IMR-90 (cell line): ENCODE measurements around the gene COL27A1. TPM values are rescaled to one million over a fixed set of nuclear protein-coding genes. Genes with fewer than 3 reads are reported as not detected.

Source experiments
- ATAC-seq: fragments of 200-7000 bp; cut with Tn5 transposase; 2 replicates; pipeline ENCODE4 v1.9.1; 2020; ENCODE audit warnings: low read depth, mild to moderate bottlenecking, moderate library complexity
- BruUV-seq: library from RNA; stranded (reverse); fragments of 400-500 nt; replicated peaks from 2 replicates; lab custom pipeline; 2021; lab: Mats Ljungman, UMichigan
- CTCF ChIA-PET: fragments of 300-600 bp; formaldehyde crosslinking; extraction: SDS; loops from one replicate; lab custom pipeline; 2021; ENCODE audit warnings: antibody characterized with exemption; lab: Yijun Ruan, JAX
- POLR2A ChIA-PET: fragments of 300-600 bp; sonication (Branson Sonifier 250); formaldehyde crosslinking; loops from one replicate; lab custom pipeline; 2022; ENCODE audit warnings: antibody characterized with exemption; ENCODE audit not compliant: unreplicated experiment; lab: Charles Lee
- DNase-seq: peaks from one replicate; pipeline ENCODE4 v3.0.0; 2013
- H2AFZ ChIP-seq: replicated peaks from 2 replicates; pipeline ENCODE3; 2013; ENCODE audit warnings: low read length, mild to moderate bottlenecking; ENCODE audit not compliant: poor library complexity
- H2AK5ac ChIP-seq: 2 replicates; pipeline ENCODE4 v1.6.1; 2013; ENCODE audit warnings: low read depth, low read length, inconsistent platforms
- H2AK9ac ChIP-seq: replicated peaks from 2 replicates; pipeline ENCODE3; 2013; ENCODE audit warnings: mild to moderate bottlenecking, low read depth, low read length, moderate library complexity; ENCODE audit not compliant: poor library complexity
- H2BK120ac ChIP-seq: 2 replicates; pipeline ENCODE4 v1.6.1; 2013; ENCODE audit warnings: low read depth, low read length, inconsistent platforms
- H2BK15ac ChIP-seq: 3 replicates; pipeline ENCODE4 v1.6.1; 2013; ENCODE audit warnings: low read depth, low read length, inconsistent platforms
- H2BK20ac ChIP-seq: 2 replicates; pipeline ENCODE4 v1.6.1; 2013; ENCODE audit warnings: low read depth, mild to moderate bottlenecking, inconsistent platforms, low read length, moderate library complexity
- H2BK5ac ChIP-seq: 2 replicates; pipeline ENCODE4 v1.6.1; 2013; ENCODE audit warnings: mild to moderate bottlenecking, low read depth, low read length, inconsistent platforms; ENCODE audit not compliant: poor library complexity, severe bottlenecking
- H3K14ac ChIP-seq: replicated peaks from 2 replicates; pipeline ENCODE4 v1.6.1; 2013; ENCODE audit warnings: low read depth, low read length, inconsistent platforms
- H3K18ac ChIP-seq: 2 replicates; pipeline ENCODE4 v1.6.1; 2013; ENCODE audit warnings: low read depth, low read length, control low read depth
- H3K23ac ChIP-seq: 2 replicates; pipeline ENCODE4 v1.6.1; 2013; ENCODE audit warnings: low read depth, low read length, inconsistent platforms
- H3K27ac ChIP-seq: 2 replicates; pipeline ENCODE4 v1.5.1; 2013; ENCODE audit warnings: mild to moderate bottlenecking, control low read depth, low read length; ENCODE audit not compliant: insufficient read depth
- H3K27me3 ChIP-seq: 2 replicates; pipeline ENCODE4 v1.6.1; 2013; ENCODE audit warnings: low read length; ENCODE audit not compliant: control insufficient read depth, insufficient read depth
- H3K36me3 ChIP-seq: 2 replicates; pipeline ENCODE4 v1.6.1; 2013; ENCODE audit warnings: low read length, mixed read lengths; ENCODE audit not compliant: control insufficient read depth, insufficient read depth
- H3K4ac ChIP-seq: 2 replicates; pipeline ENCODE4 v1.6.1; 2013; ENCODE audit warnings: low read depth, low read length, inconsistent platforms
- H3K4me1 ChIP-seq: 2 replicates; pipeline ENCODE4 v1.6.1; 2013; ENCODE audit warnings: low read length, mixed read lengths; ENCODE audit not compliant: control insufficient read depth, insufficient read depth
- H3K4me2 ChIP-seq: 2 replicates; pipeline ENCODE4 v1.6.1; 2013; ENCODE audit warnings: low read depth, mild to moderate bottlenecking, control low read depth, low read length, moderate library complexity
- H3K4me3 ChIP-seq: 2 replicates; pipeline ENCODE4 v1.5.1; 2013; ENCODE audit warnings: low read depth, mild to moderate bottlenecking, control low read depth, low read length, moderate library complexity; ENCODE audit not compliant: insufficient read depth
- H3K56ac ChIP-seq: 2 replicates; pipeline ENCODE4 v1.6.1; 2013; ENCODE audit warnings: low read length, inconsistent platforms; ENCODE audit not compliant: insufficient read depth; ENCODE audit errors: extremely low read depth
- H3K79me1 ChIP-seq, 2 experiments: 2 replicates each; pipeline ENCODE4 v1.6.1; 2013; ENCODE audit warnings: low read length in 2 of 2, inconsistent platforms in 1 of 2, low read depth in 1 of 2
- H3K9ac ChIP-seq: 2 replicates; pipeline ENCODE4 v1.6.1; 2013; ENCODE audit warnings: low read depth, low read length, control low read depth
- H3K9me1 ChIP-seq: 2 replicates; pipeline ENCODE4 v1.6.1; 2013; ENCODE audit warnings: low read length, inconsistent platforms; ENCODE audit not compliant: insufficient read depth
- H3K9me3 ChIP-seq: 2 replicates; pipeline ENCODE4 v1.6.1; 2013; ENCODE audit warnings: low read length; ENCODE audit not compliant: control insufficient read depth, insufficient read depth
- H4K20me1 ChIP-seq: 2 replicates; pipeline ENCODE4 v1.6.1; 2013; ENCODE audit warnings: low read length, inconsistent platforms; ENCODE audit not compliant: insufficient read depth
- H4K5ac ChIP-seq: 2 replicates; pipeline ENCODE4 v1.6.1; 2013; ENCODE audit warnings: mild to moderate bottlenecking, low read depth, low read length, control low read depth
- H4K8ac ChIP-seq, 2 experiments: 2 replicates each; pipeline ENCODE4 v1.6.1; 2013; ENCODE audit warnings: low read depth in 2 of 2, low read length in 2 of 2, control low read depth in 1 of 2, inconsistent platforms in 1 of 2
- H4K91ac ChIP-seq: 2 replicates; pipeline ENCODE4 v1.6.1; 2013; ENCODE audit warnings: low read depth, low read length, inconsistent platforms; ENCODE audit not compliant: insufficient read depth
- BHLHE40 ChIP-seq: fragments of 150-350 bp; IDR thresholded peaks from 2 replicates; pipeline ENCODE4 v1.6.1; 2016; ENCODE audit warnings: mild to moderate bottlenecking, low read depth, low read length
- CEBPB ChIP-seq: IDR thresholded peaks from 2 replicates; pipeline ENCODE4 v1.6.1; 2012; ENCODE audit warnings: low read depth, low read length, improper control_type of control experiment
- CHD1 ChIP-seq: IDR thresholded peaks from 2 replicates; pipeline ENCODE4 v1.6.1; 2012; ENCODE audit warnings: low read depth, low read length, improper control_type of control experiment
- MAFK ChIP-seq: IDR thresholded peaks from 2 replicates; pipeline ENCODE4 v1.6.1; 2012; ENCODE audit warnings: low read depth, low read length, improper control_type of control experiment
- MXI1 ChIP-seq: IDR thresholded peaks from 2 replicates; pipeline ENCODE4 v1.6.1; 2012; ENCODE audit warnings: low read depth, mild to moderate bottlenecking, low read length, moderate library complexity, borderline replicate concordance
- POLR2A ChIP-seq: IDR thresholded peaks from 2 replicates; pipeline ENCODE4 v1.6.1; 2012; ENCODE audit warnings: mild to moderate bottlenecking, low read depth, low read length
- RCOR1 ChIP-seq: IDR thresholded peaks from 2 replicates; pipeline ENCODE4 v1.6.1; 2012; ENCODE audit warnings: mild to moderate bottlenecking, low read length, improper control_type of control experiment; ENCODE audit not compliant: insufficient replicate concordance
- RFX5 ChIP-seq: IDR thresholded peaks from 2 replicates; pipeline ENCODE4 v1.8.0; 2012; ENCODE audit warnings: low read depth, mild to moderate bottlenecking, low read length, moderate library complexity
- WGBS, 2 experiments: methylation state at CpG; one replicate each; pipeline versions ENCODE4 v1.1.5 to v1.1.7; 2013; ENCODE audit warnings: missing lambda C conversion rate in 2 of 2; ENCODE audit not compliant: insufficient read length in 1 of 2; ENCODE audit errors: extremely low coverage in 2 of 2; 5-methylcytosine and 5-hydroxymethylcytosine counted together
- dilution Hi-C: fragments of 300-500 bp; cut with HindIII; formaldehyde crosslinking; loops from one replicate; pipeline ENCODE4 v1.14.3; 2018; ENCODE audit warnings: low sequenced_read_pairs; ENCODE audit not compliant: unreplicated experiment
- in situ Hi-C: fragments of 300-500 bp; cut with MboI; formaldehyde crosslinking; loops from 3 replicates; pipeline ENCODE4 v1.14.3; 2019; ENCODE audit warnings: low sequenced_read_pairs, inconsistent platforms, mixed read lengths
- intact Hi-C: fragments of 100-400 bp; cut with micrococcal nuclease; formaldehyde crosslinking; loops from 2 replicates; pipeline ENCODE4 v1.10.0; 2022
- polyA plus RNA-seq, 3 experiments: library from polyadenylated mRNA; depleted of rRNA; stranded (reverse); fragments of >200 nt; gene quantifications; 2 replicates each; pipeline ENCODE4 v1.2.3, GENCODE V29; 2012; ENCODE audit warnings: low replicate concordance in 1 of 3
- total RNA-seq: library from RNA; depleted of rRNA; stranded (reverse); fragments of >200 nt; gene quantifications from 2 replicates; pipeline ENCODE4 v1.2.3, GENCODE V29; 2012
- TF ChIP-seq, protein P1 (sequence below): fragments of 150-350 bp; IDR thresholded peaks from 2 replicates; pipeline ENCODE4 v1.6.1; 2016; ENCODE audit warnings: low read depth, mild to moderate bottlenecking, low read length, moderate library complexity, borderline replicate concordance
- TF ChIP-seq, protein P2 (sequence below): conservative IDR thresholded peaks from 2 replicates; pipeline ENCODE4 v1.5.1; 2012; ENCODE audit warnings: mild to moderate bottlenecking, low read depth, low read length, improper control_type of control experiment
- TF ChIP-seq, protein P3 (sequence below): fragments of 150-350 bp; IDR thresholded peaks from 2 replicates; pipeline ENCODE4 v1.6.1; 2017; ENCODE audit warnings: mild to moderate bottlenecking, antibody characterized with exemption, low read length, low read depth

The COL27A1 gene
- total and polyA plus RNA-seq, 2 of the 4 experiments (the other 2 are of a cell fraction) = 3.2 to 18.3 TPM

DNA sequence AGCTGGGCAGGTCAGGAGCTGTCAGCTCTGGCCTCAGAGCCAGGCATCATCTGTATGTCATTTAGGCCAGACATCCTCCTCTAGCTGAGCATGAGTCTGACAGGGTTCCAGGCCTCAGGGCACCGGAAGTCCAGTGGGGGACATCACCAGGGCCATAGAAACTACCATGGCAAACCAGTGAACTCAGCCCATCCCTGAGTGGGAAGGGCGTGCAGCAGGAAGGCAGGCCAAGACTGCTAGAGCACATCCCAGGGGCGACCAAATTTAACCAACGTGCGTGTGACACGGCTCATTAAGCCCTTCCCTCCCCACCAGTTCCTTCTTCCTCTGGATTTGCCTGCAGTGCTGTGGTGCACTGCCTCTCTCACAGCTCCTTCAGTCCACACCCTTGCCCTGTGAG lies 75.9 kb downstream of the COL27A1 start (continued):
- TF ChIP-seq MXI1 = no peak
- no peak for TF ChIP-seq BHLHE40

DNA sequence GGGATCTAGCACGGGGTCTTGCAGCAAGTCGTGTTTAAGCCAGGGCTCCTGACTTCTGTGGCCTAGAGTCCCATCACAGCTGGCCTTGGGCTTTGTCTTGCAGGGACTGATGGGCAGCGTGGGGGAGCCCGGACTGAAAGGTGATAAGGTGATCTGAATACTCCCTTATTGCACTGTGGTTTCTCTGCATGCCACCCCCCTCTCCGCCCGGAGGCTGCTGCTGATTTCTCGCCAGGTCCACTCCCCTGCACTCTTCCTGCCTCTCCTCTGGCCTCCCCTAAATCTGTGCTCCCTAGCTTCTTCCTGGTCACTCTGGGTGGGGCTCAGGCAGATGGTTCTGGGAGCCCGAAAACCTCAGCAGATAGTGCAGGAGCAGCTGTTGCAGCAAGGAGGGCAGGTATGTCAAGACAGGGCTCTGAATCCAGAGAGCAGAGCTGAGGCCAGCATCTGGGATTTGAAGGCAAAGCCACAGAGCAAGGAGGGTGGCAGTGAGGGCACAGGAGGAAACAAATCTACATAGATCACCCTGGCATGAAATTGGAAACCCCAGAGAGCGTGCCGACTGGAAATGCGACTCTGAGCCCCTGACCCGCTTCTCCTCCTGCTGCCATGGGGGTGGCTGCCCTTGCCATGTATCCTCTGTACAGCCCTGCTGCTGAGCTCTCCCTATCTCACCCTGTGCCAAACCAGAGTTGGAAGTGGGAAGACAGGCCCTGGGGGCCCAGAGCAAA lies 76.5 kb downstream of the COL27A1 start:
- Histone ChIP-seq H3K18ac (no peak overlapping the region), H3K79me1 (peaks cover 0 to 2% of the 10 kb centered on the region in 2 experiments; a peak in 2 of 4 replicates), H3K9me1 (peaks cover 5% of the 10 kb centered on the region; the same call in 1 of the 2 replicates), H2BK15ac (no peak overlapping the region), H2BK20ac (no peak overlapping the region), H2AFZ (no peak overlapping the region), H3K4me3 (no peak overlapping the region), H3K4ac (no peak overlapping the region), H3K9ac (no peak overlapping the region), H3K56ac (no peak overlapping the region), H3K36me3 (peaks cover 3% of the 10 kb centered on the region; the same call in 1 of the 2 replicates), H3K14ac (no peak overlapping the region), H4K5ac (no peak overlapping the region), H4K91ac (no peak overlapping the region), H3K4me1 (no peaks in the 10 kb centered on the region), H2AK5ac (no peak overlapping the region), H4K8ac (no peak overlapping the region), H2BK5ac (no peak overlapping the region), H3K27me3 (no peaks in the 10 kb centered on the region), H4K20me1 (no peaks in the 10 kb centered on the region), H3K9me3 (no peaks in the 10 kb centered on the region), H3K23ac (no peak overlapping the region), H3K27ac (no peak overlapping the region), H2BK120ac (no peak overlapping the region), H2AK9ac (no peak overlapping the region), H3K4me2 (no peak overlapping the region)
- in situ Hi-C loops (no loop called here), dilution Hi-C loops (no loop called here), intact Hi-C loops (no loop called here)
- ChIA-PET POLR2A (no interaction called here), CTCF (no interaction called here)
- ATAC-seq (no peak), DNase-seq (no peak)
- TF ChIP-seq, protein P1, sequence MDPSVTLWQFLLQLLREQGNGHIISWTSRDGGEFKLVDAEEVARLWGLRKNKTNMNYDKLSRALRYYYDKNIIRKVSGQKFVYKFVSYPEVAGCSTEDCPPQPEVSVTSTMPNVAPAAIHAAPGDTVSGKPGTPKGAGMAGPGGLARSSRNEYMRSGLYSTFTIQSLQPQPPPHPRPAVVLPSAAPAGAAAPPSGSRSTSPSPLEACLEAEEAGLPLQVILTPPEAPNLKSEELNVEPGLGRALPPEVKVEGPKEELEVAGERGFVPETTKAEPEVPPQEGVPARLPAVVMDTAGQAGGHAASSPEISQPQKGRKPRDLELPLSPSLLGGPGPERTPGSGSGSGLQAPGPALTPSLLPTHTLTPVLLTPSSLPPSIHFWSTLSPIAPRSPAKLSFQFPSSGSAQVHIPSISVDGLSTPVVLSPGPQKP = no peak
- TF ChIP-seq RCOR1 (no peak), CEBPB (no peak), POLR2A (no peak), CHD1 (no peak), MAFK (no peak), MXI1 (no peak), RFX5 (no peak)
- TF ChIP-seq, protein P2, sequence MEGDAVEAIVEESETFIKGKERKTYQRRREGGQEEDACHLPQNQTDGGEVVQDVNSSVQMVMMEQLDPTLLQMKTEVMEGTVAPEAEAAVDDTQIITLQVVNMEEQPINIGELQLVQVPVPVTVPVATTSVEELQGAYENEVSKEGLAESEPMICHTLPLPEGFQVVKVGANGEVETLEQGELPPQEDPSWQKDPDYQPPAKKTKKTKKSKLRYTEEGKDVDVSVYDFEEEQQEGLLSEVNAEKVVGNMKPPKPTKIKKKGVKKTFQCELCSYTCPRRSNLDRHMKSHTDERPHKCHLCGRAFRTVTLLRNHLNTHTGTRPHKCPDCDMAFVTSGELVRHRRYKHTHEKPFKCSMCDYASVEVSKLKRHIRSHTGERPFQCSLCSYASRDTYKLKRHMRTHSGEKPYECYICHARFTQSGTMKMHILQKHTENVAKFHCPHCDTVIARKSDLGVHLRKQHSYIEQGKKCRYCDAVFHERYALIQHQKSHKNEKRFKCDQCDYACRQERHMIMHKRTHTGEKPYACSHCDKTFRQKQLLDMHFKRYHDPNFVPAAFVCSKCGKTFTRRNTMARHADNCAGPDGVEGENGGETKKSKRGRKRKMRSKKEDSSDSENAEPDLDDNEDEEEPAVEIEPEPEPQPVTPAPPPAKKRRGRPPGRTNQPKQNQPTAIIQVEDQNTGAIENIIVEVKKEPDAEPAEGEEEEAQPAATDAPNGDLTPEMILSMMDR = no peak
- TF ChIP-seq, protein P3, sequence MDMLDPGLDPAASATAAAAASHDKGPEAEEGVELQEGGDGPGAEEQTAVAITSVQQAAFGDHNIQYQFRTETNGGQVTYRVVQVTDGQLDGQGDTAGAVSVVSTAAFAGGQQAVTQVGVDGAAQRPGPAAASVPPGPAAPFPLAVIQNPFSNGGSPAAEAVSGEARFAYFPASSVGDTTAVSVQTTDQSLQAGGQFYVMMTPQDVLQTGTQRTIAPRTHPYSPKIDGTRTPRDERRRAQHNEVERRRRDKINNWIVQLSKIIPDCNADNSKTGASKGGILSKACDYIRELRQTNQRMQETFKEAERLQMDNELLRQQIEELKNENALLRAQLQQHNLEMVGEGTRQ = no peak
- 84% methylated on average over 7 of the region's 12 CpGs; no CpG with 5 or more reads in 1 of the 2 experiments for WGBS, 2 experiments
- BruUV-seq = no TSS peak
